H1 (cell line): ENCODE data around the gene ETV7. TPM values are rescaled to one million over a fixed set of nuclear protein-coding genes. Genes with fewer than 3 reads are reported as not detected.

Experiments used
- CTCF ChIA-PET: fragments of 300-600 bp; sonication (Branson Sonifier 250); formaldehyde crosslinking; loops from one replicate; lab custom pipeline; 2021; ENCODE audit not compliant: partially characterized antibody; lab: Charles Lee
- POLR2A ChIA-PET: fragments of 300-600 bp; sonication (Branson Sonifier 250); formaldehyde crosslinking; loops from one replicate; lab custom pipeline; 2021; ENCODE audit warnings: inconsistent platforms; ENCODE audit not compliant: partially characterized antibody; lab: Charles Lee
- DNase-seq, 2 experiments: peaks; one replicate each; pipeline versions ENCODE4 v3.0.0 to v3.0.0-alpha.2; 2010 to 2022; ENCODE audit warnings: low spot score in 2 of 2, low read depth in 1 of 2, mixed read lengths in 1 of 2
- FAIRE-seq: peaks from 2 replicates; lab custom pipeline; 2011; peaks lifted over from hg19 to GRCh38; lab: Jason Lieb, UNC
- H2AFZ ChIP-seq: 2 replicates; pipeline ENCODE4 v1.8.1; 2012; ENCODE audit warnings: low read length, inconsistent platforms
- H2AK5ac ChIP-seq: 2 replicates; pipeline ENCODE4 v1.6.1; 2013; ENCODE audit warnings: low read depth, low read length
- H2BK120ac ChIP-seq: replicated peaks from 2 replicates; pipeline ENCODE3; 2013; ENCODE audit warnings: low read depth, low read length, inconsistent platforms
- H2BK12ac ChIP-seq: 2 replicates; pipeline ENCODE4 v1.6.1; 2013; ENCODE audit warnings: low read depth, low read length
- H2BK15ac ChIP-seq: 2 replicates; pipeline ENCODE4 v1.6.1; 2013; ENCODE audit warnings: low read length
- H2BK20ac ChIP-seq: 2 replicates; pipeline ENCODE4 v1.6.1; 2013; ENCODE audit warnings: low read length
- H2BK5ac ChIP-seq: 2 replicates; pipeline ENCODE4 v1.6.1; 2013; ENCODE audit warnings: low read depth, low read length
- H3K14ac ChIP-seq: 2 replicates; pipeline ENCODE4 v1.6.1; 2013; ENCODE audit warnings: inconsistent platforms; ENCODE audit not compliant: insufficient read length
- H3K18ac ChIP-seq: 2 replicates; pipeline ENCODE4 v1.6.1; 2013; ENCODE audit warnings: low read length; ENCODE audit errors: extremely low read depth
- H3K23ac ChIP-seq: 2 replicates; pipeline ENCODE4 v1.6.1; 2013; ENCODE audit warnings: inconsistent platforms; ENCODE audit not compliant: insufficient read length
- H3K23me2 ChIP-seq: 2 replicates; pipeline ENCODE4 v1.6.1; 2013; ENCODE audit warnings: low read depth, low read length
- H3K27ac ChIP-seq: 2 replicates; pipeline ENCODE4 v1.6.1; 2011; ENCODE audit warnings: low read depth, low read length, inconsistent platforms
- H3K27me3 ChIP-seq, 4 experiments: replicated peaks in 1 of 4; 1 replicate in 1 of 4; 2 replicates in 3 of 4; pipeline versions ENCODE4 v1.6.1 to v1.8.1; 2011 to 2013; ENCODE audit warnings: low read length in 3 of 4, mild to moderate bottlenecking in 3 of 4, inconsistent platforms in 2 of 4, mixed read lengths in 2 of 4, moderate library complexity in 1 of 4; ENCODE audit not compliant: control insufficient read depth in 3 of 4, insufficient read depth in 3 of 4; ENCODE audit errors: extremely low read depth in 1 of 4
- H3K36me3 ChIP-seq, 4 experiments: 2 replicates each; pipeline versions ENCODE4 v1.6.1 to v1.8.1; 2011 to 2013; ENCODE audit warnings: mild to moderate bottlenecking in 4 of 4, low read length in 3 of 4, moderate library complexity in 2 of 4, control low read depth in 1 of 4, inconsistent platforms in 1 of 4; ENCODE audit not compliant: insufficient read depth in 4 of 4, control insufficient read depth in 2 of 4
- H3K4ac ChIP-seq: replicated peaks from 2 replicates; pipeline ENCODE3; 2013; ENCODE audit warnings: low read length, low read depth, mixed read lengths, inconsistent platforms; ENCODE audit not compliant: insufficient read length
- H3K4me1 ChIP-seq, 4 experiments: replicated peaks in 1 of 4; 1 replicate in 1 of 4; 2 replicates in 3 of 4; pipeline versions ENCODE4 v1.6.1 to v1.8.1; 2011 to 2013; ENCODE audit warnings: low read length in 3 of 4, inconsistent platforms in 2 of 4, mixed read lengths in 1 of 4; ENCODE audit not compliant: insufficient read depth in 4 of 4, control insufficient read depth in 3 of 4
- H3K4me2 ChIP-seq, 2 experiments: 2 replicates each; pipeline versions ENCODE4 v1.6.1 to v1.8.1; 2011 to 2013; ENCODE audit warnings: low read depth in 2 of 2, low read length in 2 of 2, control low read depth in 1 of 2, inconsistent platforms in 1 of 2, mild to moderate bottlenecking in 1 of 2; ENCODE audit not compliant: insufficient read depth in 1 of 2
- H3K4me3 ChIP-seq, 4 experiments: fragments of 200-600, 300-600 bp in 1 of 4; sonication (generic), shearing (Covaris generic), sonication (Bioruptor Twin) in 1 of 4; 2 replicates each; pipeline versions ENCODE4 v1.5.1 to v1.8.1; 2011 to 2016; ENCODE audit warnings: low read length in 4 of 4, low read depth in 3 of 4, control low read depth in 2 of 4, inconsistent platforms in 2 of 4, mild to moderate bottlenecking in 2 of 4, mixed read lengths in 1 of 4, moderate library complexity in 1 of 4; ENCODE audit not compliant: insufficient read depth in 2 of 4; ENCODE audit errors: extremely low read depth in 1 of 4
- H3K56ac ChIP-seq: replicated peaks from 2 replicates; pipeline ENCODE3; 2013; ENCODE audit warnings: low read depth, mild to moderate bottlenecking, mixed read lengths, low read length, inconsistent platforms; ENCODE audit not compliant: insufficient read length
- H3K79me1 ChIP-seq: 2 replicates; pipeline ENCODE4 v1.6.1; 2013; ENCODE audit warnings: low read depth, low read length, control low read depth
- H3K79me2 ChIP-seq, 2 experiments: 2 replicates each; pipeline versions ENCODE4 v1.6.1 to v1.8.1; 2012 to 2013; ENCODE audit warnings: low read length in 2 of 2, mild to moderate bottlenecking in 2 of 2, inconsistent platforms in 1 of 2; ENCODE audit not compliant: insufficient read depth in 2 of 2, control insufficient read depth in 1 of 2
- H3K9ac ChIP-seq, 4 experiments: replicated peaks in 1 of 4; 1 replicate in 1 of 4; 2 replicates in 3 of 4; pipeline versions ENCODE4 v1.6.1 to v1.8.1; 2011 to 2013; ENCODE audit warnings: low read depth in 3 of 4, low read length in 3 of 4, control low read depth in 2 of 4, mild to moderate bottlenecking in 2 of 4, moderate library complexity in 2 of 4, inconsistent platforms in 1 of 4; ENCODE audit errors: extremely low read depth in 1 of 4
- H3K9me3 ChIP-seq, 2 experiments: 2 replicates each; pipeline versions ENCODE4 v1.6.1 to v1.8.1; 2012 to 2013; ENCODE audit warnings: mild to moderate bottlenecking in 2 of 2, moderate library complexity in 2 of 2, control low read depth in 1 of 2, inconsistent platforms in 1 of 2, low read depth in 1 of 2, low read length in 1 of 2, mixed read lengths in 1 of 2; ENCODE audit not compliant: insufficient read depth in 2 of 2
- H4K20me1 ChIP-seq, 2 experiments: replicated peaks in 1 of 2; 2 replicates each; pipeline versions ENCODE3 to v1.8.1; 2011 to 2013; ENCODE audit warnings: inconsistent platforms in 2 of 2, low read length in 2 of 2, mild to moderate bottlenecking in 1 of 2; ENCODE audit not compliant: insufficient read depth in 2 of 2, control insufficient read depth in 1 of 2
- H4K5ac ChIP-seq: 2 replicates; pipeline ENCODE4 v1.6.1; 2013; ENCODE audit warnings: low read length, low read depth, mixed read lengths, inconsistent platforms; ENCODE audit not compliant: insufficient read length
- H4K8ac ChIP-seq: 2 replicates; pipeline ENCODE4 v1.8.0; 2013; ENCODE audit warnings: mild to moderate bottlenecking, moderate library complexity, low read length, inconsistent platforms; ENCODE audit not compliant: insufficient read depth; ENCODE audit errors: extremely low read depth
- H4K91ac ChIP-seq: replicated peaks from 2 replicates; pipeline ENCODE3; 2013; ENCODE audit warnings: low read length, mixed read lengths, inconsistent platforms; ENCODE audit not compliant: insufficient read length
- EGR1 ChIP-seq: IDR thresholded peaks from 2 replicates; pipeline ENCODE4 v1.6.1; 2011; ENCODE audit warnings: low read depth, low read length, borderline replicate concordance
- RFX5 ChIP-seq: IDR thresholded peaks from 2 replicates; pipeline ENCODE4 v1.6.1; 2011; ENCODE audit warnings: low read depth, low read length, improper control_type of control experiment, borderline replicate concordance
- SP4 ChIP-seq: IDR thresholded peaks from 2 replicates; pipeline ENCODE4 v1.6.1; 2012; ENCODE audit warnings: low read length, inconsistent platforms
- TAF7 ChIP-seq: optimal IDR thresholded peaks from 2 replicates; pipeline ENCODE3; 2011; ENCODE audit warnings: low read depth, mild to moderate bottlenecking, inconsistent platforms, low read length, moderate library complexity, borderline replicate concordance
- TEAD4 ChIP-seq: IDR thresholded peaks from 2 replicates; pipeline ENCODE4 v1.6.1; 2012; ENCODE audit warnings: low read depth, low read length, inconsistent platforms, mixed read lengths
- ZNF274 ChIP-seq: IDR thresholded peaks from 2 replicates; pipeline ENCODE4 v1.7.0; 2012; ENCODE audit warnings: low read length, borderline replicate concordance; ENCODE audit errors: extremely low read depth
- WGBS, 2 experiments: shearing (Covaris generic) in 1 of 2; methylation state at CpG; one replicate each; pipeline versions ENCODE4 v1.1.6 to v1.1.7; 2013 to 2015; ENCODE audit warnings: low lambda C conversion rate in 2 of 2, mixed read lengths in 2 of 2, inconsistent platforms in 1 of 2, low coverage in 1 of 2, missing lambda C conversion rate in 1 of 2; ENCODE audit not compliant: insufficient replicate concordance in 2 of 2, insufficient coverage in 1 of 2, insufficient read length in 1 of 2; ENCODE audit errors: extremely low coverage in 1 of 2, missing lambda C conversion rate in 1 of 2; 5-methylcytosine and 5-hydroxymethylcytosine counted together
- polyA plus RNA-seq, 7 experiments: library from polyadenylated mRNA; depleted of rRNA in 3 of 7; stranded (reverse) in 5 of 7; unstranded in 2 of 7; fragments of >200 nt in 5 of 7; fragments of 200-250 nt in 2 of 7; gene quantifications; 1 replicate in 5 of 7; 2 replicates in 1 of 7; 4 replicates in 1 of 7; pipeline versions ENCODE4 v1.2.1 to v1.2.3, GENCODE V29; 2011 to 2013; ENCODE audit warnings: missing spikeins in 2 of 7, mixed read lengths in 2 of 7
- total RNA-seq: library from RNA; stranded (reverse); fragmentation: NEBNext Ultra II Directional; extraction: Animal tissue kit (Norgen Biotek cat#: 25700); gene quantifications from 2 replicates; pipeline ENCODE4 v1.2.1, GENCODE V29; 2021

Gene ETV7
- total and polyA plus RNA-seq, 2 of the 8 experiments (the other 6 are each of a cell fraction or from before 2014, with no cell fraction given), result 0.54 to 2.4 TPM

DNA sequence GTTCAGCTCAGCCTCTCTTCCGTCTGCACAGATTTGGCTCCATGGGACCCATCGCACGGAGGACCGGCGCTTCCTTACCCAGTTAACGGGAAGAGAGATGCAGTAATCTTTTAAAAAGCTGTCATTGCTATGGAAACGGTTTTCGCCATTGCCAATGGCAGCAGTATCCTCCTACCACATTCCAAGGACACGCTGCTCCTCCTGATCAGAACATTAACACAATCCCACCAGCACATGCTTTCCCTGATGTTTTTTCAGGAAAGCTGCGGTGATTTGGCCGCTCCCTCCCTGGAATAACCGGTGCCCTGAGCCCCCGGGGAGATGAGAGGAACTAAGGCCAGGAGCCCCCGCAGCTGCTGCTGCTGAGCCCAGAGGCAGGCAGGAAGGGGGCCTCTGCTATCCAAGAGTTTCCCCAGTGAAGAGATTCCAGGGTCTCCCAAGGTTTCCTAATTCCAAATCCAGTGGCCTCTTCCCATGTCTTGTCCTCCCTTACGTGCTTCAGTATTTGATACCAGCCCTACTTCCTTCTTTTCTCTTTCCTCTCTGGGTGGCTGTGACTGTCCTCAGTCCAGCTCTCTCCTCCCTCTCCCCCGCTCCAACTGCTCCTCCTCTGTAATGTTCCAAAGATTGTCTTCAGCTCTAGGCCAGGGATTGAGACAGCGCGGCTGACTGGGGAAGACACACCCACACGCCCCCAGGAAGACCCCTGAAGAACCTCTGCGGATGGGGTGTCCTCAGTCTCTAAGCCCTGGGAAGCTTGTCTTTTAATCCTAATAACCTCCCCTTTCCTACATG is 53.3 kb downstream of the ETV7 start:
- WGBS, 2 experiments, result 75% methylated on average over 20 of the region's 20 CpGs; no CpG with 5 or more reads in 1 of the 2 experiments
- Histone ChIP-seq H3K56ac (no peak overlapping the region), H2BK12ac (no peak overlapping the region), H3K27me3 (peaks cover 0 to 3% (median 1%) of the 10 kb centered on the region in 4 experiments; a peak in 2 of 7 replicates), H3K14ac (no peak overlapping the region), H3K18ac (no peak overlapping the region), H2AK5ac (no peak overlapping the region), H2BK20ac (no peak overlapping the region), H3K4me3 (no peak overlapping the region), H4K5ac (no peak overlapping the region), H4K91ac (no peak overlapping the region), H3K36me3 (no peaks in the 10 kb centered on the region), H2BK5ac (no peak overlapping the region), H3K79me1 (no peaks in the 10 kb centered on the region), H2AFZ (no peak overlapping the region; the same call in 1 of the 2 replicates), H3K9ac (no peak overlapping the region), H3K4me2 (peak overlapping the region in 1 of 2 experiments; percentile 38; a peak in 1 of 4 replicates), H4K8ac (peak overlapping the region; percentile 64; the same call in 1 of the 2 replicates), H3K23me2 (no peaks in the 10 kb centered on the region), H2BK15ac (no peak overlapping the region), H3K4me1 (peaks cover 0 to 9% (median 3%) of the 10 kb centered on the region in 4 experiments; a peak in 4 of 7 replicates), H3K27ac (no peak overlapping the region), H4K20me1 (no peaks in the 10 kb centered on the region), H3K23ac (no peak overlapping the region), H3K9me3 (no peaks in the 10 kb centered on the region), H3K4ac (no peak overlapping the region), H2BK120ac (no peak overlapping the region), H3K79me2 (no peaks in the 10 kb centered on the region)
- no peak for TF ChIP-seq ZNF274
- no peak for TF ChIP-seq EGR1
- TF ChIP-seq RFX5, result no peak
- TF ChIP-seq TEAD4, result peak; percentile 72
- TF ChIP-seq SP4, result no peak
- TF ChIP-seq TAF7, result no peak
- ChIA-PET CTCF (interaction anchor here (0.6 to 2.9 kb wide), 10 partner anchors 9 to 269 kb away, joined by 3 to 13 read pairs (median 3); no protein-coding TSS in a partner anchor), POLR2A (interaction anchor here (1.2 kb wide), 1 partner anchor 11 kb away, joined by 3 read pairs; no protein-coding TSS in a partner anchor)
- FAIRE-seq (no peak), DNase-seq (no peak)
